H1 (cell line): ENCODE data around the gene WDR90. TPM values are rescaled to one million over a fixed set of nuclear protein-coding genes. Genes with fewer than 3 reads are reported as not detected.

ENCODE experiments used
- CTCF ChIA-PET: fragments of 300-600 bp; sonication (Branson Sonifier 250); formaldehyde crosslinking; loops from one replicate; lab custom pipeline; 2021; ENCODE audit not compliant: partially characterized antibody; lab: Charles Lee
- POLR2A ChIA-PET: fragments of 300-600 bp; sonication (Branson Sonifier 250); formaldehyde crosslinking; loops from one replicate; lab custom pipeline; 2021; ENCODE audit warnings: inconsistent platforms; ENCODE audit not compliant: partially characterized antibody; lab: Charles Lee
- DNase-seq, 2 experiments: peaks; one replicate each; pipeline versions ENCODE4 v3.0.0 to v3.0.0-alpha.2; 2010 to 2022; ENCODE audit warnings: low spot score in 2 of 2, low read depth in 1 of 2, mixed read lengths in 1 of 2
- FAIRE-seq: peaks from 2 replicates; lab custom pipeline; 2011; peaks lifted over from hg19 to GRCh38; lab: Jason Lieb, UNC
- H2AFZ ChIP-seq: 2 replicates; pipeline ENCODE4 v1.8.1; 2012; ENCODE audit warnings: low read length, inconsistent platforms
- H2AK5ac ChIP-seq: 2 replicates; pipeline ENCODE4 v1.6.1; 2013; ENCODE audit warnings: low read depth, low read length
- H2BK120ac ChIP-seq: replicated peaks from 2 replicates; pipeline ENCODE3; 2013; ENCODE audit warnings: low read depth, low read length, inconsistent platforms
- H2BK12ac ChIP-seq: 2 replicates; pipeline ENCODE4 v1.6.1; 2013; ENCODE audit warnings: low read depth, low read length
- H2BK15ac ChIP-seq: 2 replicates; pipeline ENCODE4 v1.6.1; 2013; ENCODE audit warnings: low read length
- H2BK20ac ChIP-seq: 2 replicates; pipeline ENCODE4 v1.6.1; 2013; ENCODE audit warnings: low read length
- H2BK5ac ChIP-seq: 2 replicates; pipeline ENCODE4 v1.6.1; 2013; ENCODE audit warnings: low read depth, low read length
- H3K14ac ChIP-seq: 2 replicates; pipeline ENCODE4 v1.6.1; 2013; ENCODE audit warnings: inconsistent platforms; ENCODE audit not compliant: insufficient read length
- H3K18ac ChIP-seq: 2 replicates; pipeline ENCODE4 v1.6.1; 2013; ENCODE audit warnings: low read length; ENCODE audit errors: extremely low read depth
- H3K23ac ChIP-seq: 2 replicates; pipeline ENCODE4 v1.6.1; 2013; ENCODE audit warnings: inconsistent platforms; ENCODE audit not compliant: insufficient read length
- H3K23me2 ChIP-seq: 2 replicates; pipeline ENCODE4 v1.6.1; 2013; ENCODE audit warnings: low read depth, low read length
- H3K27ac ChIP-seq: 2 replicates; pipeline ENCODE4 v1.6.1; 2011; ENCODE audit warnings: low read depth, low read length, inconsistent platforms
- H3K27me3 ChIP-seq, 4 experiments: replicated peaks in 1 of 4; 1 replicate in 1 of 4; 2 replicates in 3 of 4; pipeline versions ENCODE4 v1.6.1 to v1.8.1; 2011 to 2013; ENCODE audit warnings: low read length in 3 of 4, mild to moderate bottlenecking in 3 of 4, inconsistent platforms in 2 of 4, mixed read lengths in 2 of 4, moderate library complexity in 1 of 4; ENCODE audit not compliant: control insufficient read depth in 3 of 4, insufficient read depth in 3 of 4; ENCODE audit errors: extremely low read depth in 1 of 4
- H3K36me3 ChIP-seq, 4 experiments: 2 replicates each; pipeline versions ENCODE4 v1.6.1 to v1.8.1; 2011 to 2013; ENCODE audit warnings: mild to moderate bottlenecking in 4 of 4, low read length in 3 of 4, moderate library complexity in 2 of 4, control low read depth in 1 of 4, inconsistent platforms in 1 of 4; ENCODE audit not compliant: insufficient read depth in 4 of 4, control insufficient read depth in 2 of 4
- H3K4ac ChIP-seq: replicated peaks from 2 replicates; pipeline ENCODE3; 2013; ENCODE audit warnings: low read length, low read depth, mixed read lengths, inconsistent platforms; ENCODE audit not compliant: insufficient read length
- H3K4me1 ChIP-seq, 4 experiments: replicated peaks in 1 of 4; 1 replicate in 1 of 4; 2 replicates in 3 of 4; pipeline versions ENCODE4 v1.6.1 to v1.8.1; 2011 to 2013; ENCODE audit warnings: low read length in 3 of 4, inconsistent platforms in 2 of 4, mixed read lengths in 1 of 4; ENCODE audit not compliant: insufficient read depth in 4 of 4, control insufficient read depth in 3 of 4
- H3K4me2 ChIP-seq, 2 experiments: 2 replicates each; pipeline versions ENCODE4 v1.6.1 to v1.8.1; 2011 to 2013; ENCODE audit warnings: low read depth in 2 of 2, low read length in 2 of 2, control low read depth in 1 of 2, inconsistent platforms in 1 of 2, mild to moderate bottlenecking in 1 of 2; ENCODE audit not compliant: insufficient read depth in 1 of 2
- H3K4me3 ChIP-seq, 4 experiments: fragments of 200-600, 300-600 bp in 1 of 4; sonication (generic), shearing (Covaris generic), sonication (Bioruptor Twin) in 1 of 4; 2 replicates each; pipeline versions ENCODE4 v1.5.1 to v1.8.1; 2011 to 2016; ENCODE audit warnings: low read length in 4 of 4, low read depth in 3 of 4, control low read depth in 2 of 4, inconsistent platforms in 2 of 4, mild to moderate bottlenecking in 2 of 4, mixed read lengths in 1 of 4, moderate library complexity in 1 of 4; ENCODE audit not compliant: insufficient read depth in 2 of 4; ENCODE audit errors: extremely low read depth in 1 of 4
- H3K56ac ChIP-seq: replicated peaks from 2 replicates; pipeline ENCODE3; 2013; ENCODE audit warnings: low read depth, mild to moderate bottlenecking, mixed read lengths, low read length, inconsistent platforms; ENCODE audit not compliant: insufficient read length
- H3K79me1 ChIP-seq: 2 replicates; pipeline ENCODE4 v1.6.1; 2013; ENCODE audit warnings: low read depth, low read length, control low read depth
- H3K79me2 ChIP-seq, 2 experiments: 2 replicates each; pipeline versions ENCODE4 v1.6.1 to v1.8.1; 2012 to 2013; ENCODE audit warnings: low read length in 2 of 2, mild to moderate bottlenecking in 2 of 2, inconsistent platforms in 1 of 2; ENCODE audit not compliant: insufficient read depth in 2 of 2, control insufficient read depth in 1 of 2
- H3K9ac ChIP-seq, 4 experiments: replicated peaks in 1 of 4; 1 replicate in 1 of 4; 2 replicates in 3 of 4; pipeline versions ENCODE4 v1.6.1 to v1.8.1; 2011 to 2013; ENCODE audit warnings: low read depth in 3 of 4, low read length in 3 of 4, control low read depth in 2 of 4, mild to moderate bottlenecking in 2 of 4, moderate library complexity in 2 of 4, inconsistent platforms in 1 of 4; ENCODE audit errors: extremely low read depth in 1 of 4
- H3K9me3 ChIP-seq, 2 experiments: 2 replicates each; pipeline versions ENCODE4 v1.6.1 to v1.8.1; 2012 to 2013; ENCODE audit warnings: mild to moderate bottlenecking in 2 of 2, moderate library complexity in 2 of 2, control low read depth in 1 of 2, inconsistent platforms in 1 of 2, low read depth in 1 of 2, low read length in 1 of 2, mixed read lengths in 1 of 2; ENCODE audit not compliant: insufficient read depth in 2 of 2
- H4K20me1 ChIP-seq, 2 experiments: replicated peaks in 1 of 2; 2 replicates each; pipeline versions ENCODE3 to v1.8.1; 2011 to 2013; ENCODE audit warnings: inconsistent platforms in 2 of 2, low read length in 2 of 2, mild to moderate bottlenecking in 1 of 2; ENCODE audit not compliant: insufficient read depth in 2 of 2, control insufficient read depth in 1 of 2
- H4K5ac ChIP-seq: 2 replicates; pipeline ENCODE4 v1.6.1; 2013; ENCODE audit warnings: low read length, low read depth, mixed read lengths, inconsistent platforms; ENCODE audit not compliant: insufficient read length
- H4K8ac ChIP-seq: 2 replicates; pipeline ENCODE4 v1.8.0; 2013; ENCODE audit warnings: mild to moderate bottlenecking, moderate library complexity, low read length, inconsistent platforms; ENCODE audit not compliant: insufficient read depth; ENCODE audit errors: extremely low read depth
- H4K91ac ChIP-seq: replicated peaks from 2 replicates; pipeline ENCODE3; 2013; ENCODE audit warnings: low read length, mixed read lengths, inconsistent platforms; ENCODE audit not compliant: insufficient read length
- BACH1 ChIP-seq: IDR thresholded peaks from 2 replicates; pipeline ENCODE4 v1.6.1; 2012; ENCODE audit warnings: low read length, improper control_type of control experiment
- EZH2 ChIP-seq: fragments of 200-600 bp; sonication (generic); IDR thresholded peaks from 2 replicates; pipeline ENCODE4 v1.7.1; 2012; ENCODE audit warnings: low read depth, mild to moderate bottlenecking, moderate library complexity, low read length, inconsistent platforms; ENCODE audit not compliant: severe bottlenecking
- GABPA ChIP-seq: IDR thresholded peaks from 2 replicates; pipeline ENCODE4 v1.6.1; 2011; ENCODE audit warnings: mild to moderate bottlenecking, low read length, moderate library complexity, borderline replicate concordance; ENCODE audit not compliant: insufficient read depth
- KDM4A ChIP-seq: IDR thresholded peaks from one replicate; pipeline ENCODE4 v1.7.1; 2012; ENCODE audit warnings: low read depth, mild to moderate bottlenecking, moderate library complexity, low read length, inconsistent platforms; ENCODE audit not compliant: severe bottlenecking
- POLR2A ChIP-seq, 2 experiments: IDR thresholded peaks; 1 replicate in 1 of 2; 2 replicates in 1 of 2; pipeline ENCODE4 v1.6.1; 2011; ENCODE audit warnings: low read depth in 2 of 2, low read length in 2 of 2, mild to moderate bottlenecking in 2 of 2; ENCODE audit errors: control extremely low read depth in 1 of 2
- SIX5 ChIP-seq: IDR thresholded peaks from 2 replicates; pipeline ENCODE4 v1.6.1; 2011; ENCODE audit warnings: mild to moderate bottlenecking, low read depth, low read length
- WGBS, 2 experiments: shearing (Covaris generic) in 1 of 2; methylation state at CpG; one replicate each; pipeline versions ENCODE4 v1.1.6 to v1.1.7; 2013 to 2015; ENCODE audit warnings: low lambda C conversion rate in 2 of 2, mixed read lengths in 2 of 2, inconsistent platforms in 1 of 2, low coverage in 1 of 2, missing lambda C conversion rate in 1 of 2; ENCODE audit not compliant: insufficient replicate concordance in 2 of 2, insufficient coverage in 1 of 2, insufficient read length in 1 of 2; ENCODE audit errors: extremely low coverage in 1 of 2, missing lambda C conversion rate in 1 of 2; 5-methylcytosine and 5-hydroxymethylcytosine counted together
- polyA plus RNA-seq, 7 experiments: library from polyadenylated mRNA; depleted of rRNA in 3 of 7; stranded (reverse) in 5 of 7; unstranded in 2 of 7; fragments of >200 nt in 5 of 7; fragments of 200-250 nt in 2 of 7; gene quantifications; 1 replicate in 5 of 7; 2 replicates in 1 of 7; 4 replicates in 1 of 7; pipeline versions ENCODE4 v1.2.1 to v1.2.3, GENCODE V29; 2011 to 2013; ENCODE audit warnings: missing spikeins in 2 of 7, mixed read lengths in 2 of 7
- total RNA-seq: library from RNA; stranded (reverse); fragmentation: NEBNext Ultra II Directional; extraction: Animal tissue kit (Norgen Biotek cat#: 25700); gene quantifications from 2 replicates; pipeline ENCODE4 v1.2.1, GENCODE V29; 2021
- TF ChIP-seq, protein P1 (sequence below): IDR thresholded peaks from 2 replicates; pipeline ENCODE4 v1.6.1; 2012; ENCODE audit warnings: inconsistent platforms
- TF ChIP-seq, protein P2 (sequence below), 3 experiments: IDR thresholded peaks; 1 replicate in 2 of 3; 2 replicates in 1 of 3; pipeline versions ENCODE4 v1.5.1 to v1.6.1; 2011; ENCODE audit warnings: low read length in 3 of 3, mild to moderate bottlenecking in 3 of 3, inconsistent platforms in 2 of 3, low read depth in 1 of 3, moderate library complexity in 1 of 3; ENCODE audit not compliant: insufficient read depth in 1 of 3; ENCODE audit errors: control extremely low read depth in 1 of 3

Gene WDR90
- total and polyA plus RNA-seq, 2 of the 8 experiments (the other 6 are each of a cell fraction or from before 2014, with no cell fraction given): 24.0 to 47.2 TPM

DNA sequence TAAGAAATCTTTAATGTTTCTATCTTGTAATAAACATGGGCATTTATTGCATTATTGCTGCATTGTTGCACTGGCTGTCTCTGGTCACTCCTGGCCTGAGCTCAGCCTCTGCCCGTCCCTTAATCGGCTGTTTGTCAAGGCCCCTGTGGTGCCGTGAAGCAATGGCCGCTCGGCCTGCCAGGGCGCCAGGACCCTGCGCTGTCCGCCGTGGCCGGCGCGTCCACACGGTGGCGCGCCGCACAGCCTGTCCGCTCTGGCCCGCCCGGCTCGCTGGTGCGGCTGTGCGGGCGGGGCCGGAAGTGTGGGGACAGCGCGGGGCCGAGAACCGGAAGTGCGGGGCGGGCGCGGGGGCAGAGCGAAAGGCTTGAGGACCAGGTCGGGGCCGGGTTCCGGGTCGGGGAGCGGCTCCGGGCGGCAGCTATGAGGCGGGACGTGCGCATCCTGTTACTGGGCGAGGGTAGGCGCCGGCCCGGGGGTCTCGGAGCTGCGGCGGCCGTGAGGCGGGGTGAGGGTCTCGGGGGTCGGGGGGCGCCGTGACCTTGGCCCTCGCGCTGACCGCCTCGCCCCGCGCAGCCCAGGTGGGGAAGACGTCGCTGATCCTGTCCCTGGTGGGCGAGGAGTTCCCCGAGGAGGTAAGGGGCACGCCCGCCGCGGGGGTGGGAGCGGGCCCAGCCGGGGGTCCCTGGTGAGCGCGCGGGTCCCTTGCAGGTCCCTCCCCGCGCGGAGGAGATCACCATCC, 18.8 kb downstream of the WDR90 start, which contains the start of gene RHOT2:
RHOT2 (plus strand) TSS at position 353 of the 739 bp plus-strand sequence; CDS start at position 421, 68 bp downstream.
- FAIRE-seq: no peak
- Histone ChIP-seq H3K23me2 (peaks cover 5% of the 10 kb centered on the region; the same call in 1 of the 2 replicates), H4K8ac (peak within 1 kb of the TSS; percentile 89), H2BK5ac (0 out of 2 replicates have a peak within 1 kb of the TSS, but pooled peaks have one; percentile 32), H4K20me1 (peaks cover 4 to 23% of the 10 kb centered on the region in 2 experiments), H3K27ac (peak within 1 kb of the TSS; percentile 23; the same call in 1 of the 2 replicates), H2AFZ (no peak within 1 kb of the TSS), H3K27me3 (no peaks in the 10 kb centered on the region), H3K18ac (no peak within 1 kb of the TSS; the same call in 1 of the 2 replicates), H3K4me2 (peak within 1 kb of the TSS; percentile 46 to 83), H3K9ac (peak within 1 kb of the TSS; percentile 38 to 75 (median 57)), H3K14ac (no peak within 1 kb of the TSS), H2AK5ac (peak within 1 kb of the TSS; percentile 4; the same call in 1 of the 2 replicates), H2BK15ac (peak within 1 kb of the TSS; percentile 46; the same call in 1 of the 2 replicates), H3K4me3 (peak within 1 kb of the TSS; percentile 71 to 89 (median 76)), H3K36me3 (peaks cover 11 to 37% (median 31%) of the 10 kb centered on the region in 4 experiments; a peak in 7 of 8 replicates), H3K79me2 (peaks cover 0 to 13% of the 10 kb centered on the region in 2 experiments; a peak in 1 of 4 replicates), H3K56ac (peak within 1 kb of the TSS; percentile 39), H3K79me1 (peaks cover 13% of the 10 kb centered on the region), H4K5ac (no peak within 1 kb of the TSS), H2BK20ac (no peak within 1 kb of the TSS), H3K4me1 (peaks cover 0 to 8% (median 5%) of the 10 kb centered on the region in 4 experiments; a peak in 5 of 7 replicates), H3K4ac (peak within 1 kb of the TSS; percentile 85), H3K9me3 (no peaks in the 10 kb centered on the region), H3K23ac (no peak within 1 kb of the TSS), H2BK12ac (peak within 1 kb of the TSS; percentile 53; the same call in 1 of the 2 replicates), H2BK120ac (no peak within 1 kb of the TSS), H4K91ac (peak within 1 kb of the TSS; percentile 81)
- ChIA-PET CTCF (interaction anchor here (0.6 to 12.0 kb wide), 12 partner anchors 8 to 232 kb away, joined by 3 to 104 read pairs (median 4); partner anchors contain the start of genes JMJD8, WDR24 and WDR90), POLR2A (interaction anchor here (0.7 to 17.4 kb wide), 10 partner anchors 10 to 142 kb away, joined by 3 to 214 read pairs (median 4); partner anchors contain the start of genes JMJD8, RHBDL1, STUB1 and WDR90)
- WGBS, 2 experiments: 18% methylated on average over 7 of the region's 78 CpGs; no CpG with 5 or more reads in 1 of the 2 experiments
- DNase-seq: peak; percentile 47 to 94
- TF ChIP-seq SIX5 (no peak), POLR2A (IDR thresholded peaks at IDR 0.05; ENCODE audit: control extremely low read depth in 1 of 2, low read depth in 2 of 2, low read length in 2 of 2) (no peak; a peak in 1 of 3 replicates), EZH2 (no peak), GABPA (peak; percentile 98), KDM4A (no peak), BACH1 (no peak)
- TF ChIP-seq, protein P1, sequence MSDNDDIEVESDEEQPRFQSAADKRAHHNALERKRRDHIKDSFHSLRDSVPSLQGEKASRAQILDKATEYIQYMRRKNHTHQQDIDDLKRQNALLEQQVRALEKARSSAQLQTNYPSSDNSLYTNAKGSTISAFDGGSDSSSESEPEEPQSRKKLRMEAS: peak; percentile 62
- TF ChIP-seq, protein P2, sequence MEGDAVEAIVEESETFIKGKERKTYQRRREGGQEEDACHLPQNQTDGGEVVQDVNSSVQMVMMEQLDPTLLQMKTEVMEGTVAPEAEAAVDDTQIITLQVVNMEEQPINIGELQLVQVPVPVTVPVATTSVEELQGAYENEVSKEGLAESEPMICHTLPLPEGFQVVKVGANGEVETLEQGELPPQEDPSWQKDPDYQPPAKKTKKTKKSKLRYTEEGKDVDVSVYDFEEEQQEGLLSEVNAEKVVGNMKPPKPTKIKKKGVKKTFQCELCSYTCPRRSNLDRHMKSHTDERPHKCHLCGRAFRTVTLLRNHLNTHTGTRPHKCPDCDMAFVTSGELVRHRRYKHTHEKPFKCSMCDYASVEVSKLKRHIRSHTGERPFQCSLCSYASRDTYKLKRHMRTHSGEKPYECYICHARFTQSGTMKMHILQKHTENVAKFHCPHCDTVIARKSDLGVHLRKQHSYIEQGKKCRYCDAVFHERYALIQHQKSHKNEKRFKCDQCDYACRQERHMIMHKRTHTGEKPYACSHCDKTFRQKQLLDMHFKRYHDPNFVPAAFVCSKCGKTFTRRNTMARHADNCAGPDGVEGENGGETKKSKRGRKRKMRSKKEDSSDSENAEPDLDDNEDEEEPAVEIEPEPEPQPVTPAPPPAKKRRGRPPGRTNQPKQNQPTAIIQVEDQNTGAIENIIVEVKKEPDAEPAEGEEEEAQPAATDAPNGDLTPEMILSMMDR (IDR thresholded peaks at IDR 0.05; ENCODE audit: control extremely low read depth in 1 of 3, insufficient read depth in 1 of 3, low read depth in 1 of 3, low read length in 3 of 3): peak in 2 of 3 experiments; percentile 85 to 99; a peak in 3 of 4 replicates
